Neural cell (in vitro differentiated cells): ENCODE data around the gene FGD4.

Experiments
- EZH2 ChIP-seq: fragments of 200-600, 300-800 bp; shearing (Covaris generic), sonication (generic); IDR thresholded peaks from 2 replicates; pipeline ENCODE4 v1.6.1; 2014; ENCODE audit warnings: antibody characterized with exemption, low read length, borderline replicate concordance, mild to moderate bottlenecking; ENCODE audit not compliant: insufficient read depth, poor library complexity, severe bottlenecking
- POLR2AphosphoS5 ChIP-seq: IDR thresholded peaks from 2 replicates; pipeline ENCODE4 v1.6.1; 2012
- RAD21 ChIP-seq: fragments of 450-650 bp; conservative IDR thresholded peaks from 2 replicates; pipeline ENCODE4 v1.6.1; 2014; ENCODE audit warnings: antibody characterized with exemption, mild to moderate bottlenecking, moderate library complexity
- SMC3 ChIP-seq: fragments of 450-650 bp; conservative IDR thresholded peaks from 2 replicates; pipeline ENCODE4 v1.6.1; 2014; ENCODE audit warnings: antibody characterized with exemption, mild to moderate bottlenecking, moderate library complexity; ENCODE audit not compliant: poor library complexity
- TAF1 ChIP-seq: IDR thresholded peaks from 2 replicates; pipeline ENCODE4 v1.6.1; 2012; ENCODE audit warnings: low read depth
- TF ChIP-seq, protein P1 (sequence below): fragments of 450-650 bp; IDR thresholded peaks from 2 replicates; pipeline ENCODE4 v1.5.1; 2014; ENCODE audit warnings: antibody characterized with exemption, mild to moderate bottlenecking, moderate library complexity; ENCODE audit not compliant: poor library complexity, severe bottlenecking
- TF ChIP-seq, protein P2 (sequence below): IDR thresholded peaks from 2 replicates; pipeline ENCODE4 v1.6.1; 2012; ENCODE audit warnings: borderline replicate concordance

DNA sequence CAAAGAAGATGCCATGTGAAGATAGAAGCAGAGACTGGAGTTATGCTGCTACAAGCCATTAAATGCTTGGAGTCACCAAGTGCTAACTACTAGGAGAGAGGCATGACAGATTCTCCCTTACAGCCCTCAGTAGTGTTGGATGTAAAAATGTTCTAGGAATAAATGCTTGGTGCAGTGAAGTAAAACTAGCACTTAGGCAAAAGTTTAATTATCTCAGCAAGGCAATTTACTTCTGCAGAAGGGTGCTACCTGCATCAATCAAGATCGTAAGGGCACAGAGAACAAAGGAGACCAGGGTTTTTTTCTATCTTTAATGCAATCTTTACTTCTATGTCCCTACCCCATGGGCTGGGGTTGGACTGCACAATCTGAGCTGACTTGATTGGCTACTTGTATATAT lies 270.2 kb downstream of the FGD4 start:
- TF ChIP-seq, protein P1, sequence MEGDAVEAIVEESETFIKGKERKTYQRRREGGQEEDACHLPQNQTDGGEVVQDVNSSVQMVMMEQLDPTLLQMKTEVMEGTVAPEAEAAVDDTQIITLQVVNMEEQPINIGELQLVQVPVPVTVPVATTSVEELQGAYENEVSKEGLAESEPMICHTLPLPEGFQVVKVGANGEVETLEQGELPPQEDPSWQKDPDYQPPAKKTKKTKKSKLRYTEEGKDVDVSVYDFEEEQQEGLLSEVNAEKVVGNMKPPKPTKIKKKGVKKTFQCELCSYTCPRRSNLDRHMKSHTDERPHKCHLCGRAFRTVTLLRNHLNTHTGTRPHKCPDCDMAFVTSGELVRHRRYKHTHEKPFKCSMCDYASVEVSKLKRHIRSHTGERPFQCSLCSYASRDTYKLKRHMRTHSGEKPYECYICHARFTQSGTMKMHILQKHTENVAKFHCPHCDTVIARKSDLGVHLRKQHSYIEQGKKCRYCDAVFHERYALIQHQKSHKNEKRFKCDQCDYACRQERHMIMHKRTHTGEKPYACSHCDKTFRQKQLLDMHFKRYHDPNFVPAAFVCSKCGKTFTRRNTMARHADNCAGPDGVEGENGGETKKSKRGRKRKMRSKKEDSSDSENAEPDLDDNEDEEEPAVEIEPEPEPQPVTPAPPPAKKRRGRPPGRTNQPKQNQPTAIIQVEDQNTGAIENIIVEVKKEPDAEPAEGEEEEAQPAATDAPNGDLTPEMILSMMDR = no peak
- TF ChIP-seq POLR2AphosphoS5 (no peak), EZH2 (no peak), TAF1 (no peak), SMC3 (no peak), RAD21 (no peak)
- TF ChIP-seq, protein P2, sequence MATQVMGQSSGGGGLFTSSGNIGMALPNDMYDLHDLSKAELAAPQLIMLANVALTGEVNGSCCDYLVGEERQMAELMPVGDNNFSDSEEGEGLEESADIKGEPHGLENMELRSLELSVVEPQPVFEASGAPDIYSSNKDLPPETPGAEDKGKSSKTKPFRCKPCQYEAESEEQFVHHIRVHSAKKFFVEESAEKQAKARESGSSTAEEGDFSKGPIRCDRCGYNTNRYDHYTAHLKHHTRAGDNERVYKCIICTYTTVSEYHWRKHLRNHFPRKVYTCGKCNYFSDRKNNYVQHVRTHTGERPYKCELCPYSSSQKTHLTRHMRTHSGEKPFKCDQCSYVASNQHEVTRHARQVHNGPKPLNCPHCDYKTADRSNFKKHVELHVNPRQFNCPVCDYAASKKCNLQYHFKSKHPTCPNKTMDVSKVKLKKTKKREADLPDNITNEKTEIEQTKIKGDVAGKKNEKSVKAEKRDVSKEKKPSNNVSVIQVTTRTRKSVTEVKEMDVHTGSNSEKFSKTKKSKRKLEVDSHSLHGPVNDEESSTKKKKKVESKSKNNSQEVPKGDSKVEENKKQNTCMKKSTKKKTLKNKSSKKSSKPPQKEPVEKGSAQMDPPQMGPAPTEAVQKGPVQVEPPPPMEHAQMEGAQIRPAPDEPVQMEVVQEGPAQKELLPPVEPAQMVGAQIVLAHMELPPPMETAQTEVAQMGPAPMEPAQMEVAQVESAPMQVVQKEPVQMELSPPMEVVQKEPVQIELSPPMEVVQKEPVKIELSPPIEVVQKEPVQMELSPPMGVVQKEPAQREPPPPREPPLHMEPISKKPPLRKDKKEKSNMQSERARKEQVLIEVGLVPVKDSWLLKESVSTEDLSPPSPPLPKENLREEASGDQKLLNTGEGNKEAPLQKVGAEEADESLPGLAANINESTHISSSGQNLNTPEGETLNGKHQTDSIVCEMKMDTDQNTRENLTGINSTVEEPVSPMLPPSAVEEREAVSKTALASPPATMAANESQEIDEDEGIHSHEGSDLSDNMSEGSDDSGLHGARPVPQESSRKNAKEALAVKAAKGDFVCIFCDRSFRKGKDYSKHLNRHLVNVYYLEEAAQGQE = no peak
